GM12872 (cell line): Measurements from ENCODE around the gene NR2C1.

Experiments used
- TF ChIP-seq, protein P1 (sequence below): IDR thresholded peaks from 3 replicates; pipeline ENCODE4 v1.5.1; 2011; ENCODE audit warnings: low read depth, mild to moderate bottlenecking, low read length, moderate library complexity; ENCODE audit not compliant: insufficient read depth

NR2C1 gene

DNA sequence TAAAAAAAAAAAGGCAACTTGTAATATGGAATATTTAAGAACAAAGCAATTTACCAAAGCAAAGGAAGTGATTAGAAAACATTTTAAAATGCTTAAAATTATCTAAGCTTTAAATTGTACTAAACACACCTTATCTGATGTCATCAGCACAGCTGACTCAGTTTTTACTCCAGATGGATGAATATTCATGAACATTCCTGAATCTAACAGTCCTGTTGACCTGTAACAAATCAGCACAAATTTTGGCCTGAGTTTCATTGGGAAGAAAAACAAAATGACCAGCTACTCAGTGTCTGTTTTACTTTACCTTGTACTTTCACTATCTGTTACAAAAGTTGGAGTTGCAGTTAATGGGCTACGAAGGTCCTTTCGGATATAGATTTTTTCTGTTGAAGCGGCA, 16.0 kb downstream of the NR2C1 start:
- TF ChIP-seq, protein P1, sequence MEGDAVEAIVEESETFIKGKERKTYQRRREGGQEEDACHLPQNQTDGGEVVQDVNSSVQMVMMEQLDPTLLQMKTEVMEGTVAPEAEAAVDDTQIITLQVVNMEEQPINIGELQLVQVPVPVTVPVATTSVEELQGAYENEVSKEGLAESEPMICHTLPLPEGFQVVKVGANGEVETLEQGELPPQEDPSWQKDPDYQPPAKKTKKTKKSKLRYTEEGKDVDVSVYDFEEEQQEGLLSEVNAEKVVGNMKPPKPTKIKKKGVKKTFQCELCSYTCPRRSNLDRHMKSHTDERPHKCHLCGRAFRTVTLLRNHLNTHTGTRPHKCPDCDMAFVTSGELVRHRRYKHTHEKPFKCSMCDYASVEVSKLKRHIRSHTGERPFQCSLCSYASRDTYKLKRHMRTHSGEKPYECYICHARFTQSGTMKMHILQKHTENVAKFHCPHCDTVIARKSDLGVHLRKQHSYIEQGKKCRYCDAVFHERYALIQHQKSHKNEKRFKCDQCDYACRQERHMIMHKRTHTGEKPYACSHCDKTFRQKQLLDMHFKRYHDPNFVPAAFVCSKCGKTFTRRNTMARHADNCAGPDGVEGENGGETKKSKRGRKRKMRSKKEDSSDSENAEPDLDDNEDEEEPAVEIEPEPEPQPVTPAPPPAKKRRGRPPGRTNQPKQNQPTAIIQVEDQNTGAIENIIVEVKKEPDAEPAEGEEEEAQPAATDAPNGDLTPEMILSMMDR: no peak

DNA sequence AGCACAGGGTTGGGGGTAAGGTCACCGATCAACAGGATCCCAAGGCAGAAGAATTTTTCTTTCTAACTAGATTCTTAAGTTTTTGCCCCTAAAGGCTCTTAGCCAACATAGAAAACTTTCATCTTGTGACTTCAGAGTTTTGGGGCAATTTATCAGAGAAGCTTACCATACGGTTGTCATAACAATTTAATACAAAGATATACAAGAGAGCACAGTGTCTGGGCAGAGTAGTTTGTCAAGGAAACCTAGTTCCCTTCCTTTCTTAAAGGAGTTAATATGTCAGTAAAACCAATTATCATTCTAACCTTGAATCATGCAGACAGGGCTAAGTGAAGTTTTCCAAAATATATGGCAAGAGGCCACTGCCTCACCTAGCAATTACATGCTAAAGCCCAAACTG, 18.4 kb downstream of the NR2C1 start:
- TF ChIP-seq, protein P1: no peak

DNA sequence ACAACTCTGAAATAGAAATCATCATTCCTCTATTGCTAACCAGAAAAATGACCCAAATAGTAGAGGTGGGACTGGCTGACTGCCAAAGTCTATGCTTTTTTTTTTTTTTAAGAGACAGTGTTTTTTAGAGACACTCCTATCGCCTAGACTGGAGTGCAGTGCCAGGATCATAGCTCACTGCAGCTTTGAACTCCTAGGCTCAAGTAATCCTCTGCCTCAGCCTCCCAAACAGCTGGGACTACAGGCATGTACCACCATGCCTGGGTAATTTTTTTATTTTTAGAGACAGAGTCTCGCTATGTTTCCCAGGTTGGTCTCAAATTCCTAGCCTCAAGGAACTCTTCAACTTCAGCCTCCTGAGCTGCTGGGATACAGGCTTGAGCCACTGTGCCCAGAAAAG, 19.2 kb downstream of the NR2C1 start:
- TF ChIP-seq, protein P1: no peak

DNA sequence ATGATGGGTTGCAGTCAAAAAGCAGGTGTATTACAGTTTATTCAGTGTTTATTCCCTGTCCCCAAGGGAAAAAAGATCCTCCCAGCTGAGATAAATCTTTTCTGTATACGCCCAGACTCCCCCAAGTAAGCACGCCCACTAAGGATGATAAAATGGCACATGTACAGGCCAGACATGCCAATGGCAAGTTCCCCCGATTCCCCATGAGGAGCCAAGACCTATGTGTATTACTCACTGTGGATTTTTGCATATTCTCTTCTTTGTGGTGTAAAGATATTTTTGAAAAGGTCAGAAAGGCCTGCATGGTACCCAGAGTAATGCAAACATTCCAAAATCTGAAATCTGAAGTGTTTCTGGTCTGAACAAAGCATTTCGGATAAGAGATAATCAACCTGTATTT, 22.2 kb downstream of the NR2C1 start:
- TF ChIP-seq, protein P1: no peak

DNA sequence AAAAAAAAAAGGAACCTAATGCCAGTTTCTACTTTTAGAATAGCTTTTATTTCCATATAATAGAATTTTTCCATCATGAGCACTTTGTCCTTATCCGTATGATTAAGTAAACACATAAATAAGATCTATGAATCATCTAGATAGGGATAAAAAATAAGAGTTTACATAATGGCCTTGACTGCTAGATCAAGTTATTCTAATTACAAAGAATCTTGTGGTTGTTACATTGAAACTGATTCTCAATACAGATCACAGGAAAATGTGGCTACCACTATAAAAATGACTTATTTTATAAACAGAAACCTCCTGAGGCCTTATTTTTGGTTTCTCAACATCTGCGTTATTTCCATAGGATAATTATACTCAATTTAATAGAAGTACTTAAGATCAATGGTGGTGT, 35.5 kb downstream of the NR2C1 start:
- TF ChIP-seq, protein P1: no peak

DNA sequence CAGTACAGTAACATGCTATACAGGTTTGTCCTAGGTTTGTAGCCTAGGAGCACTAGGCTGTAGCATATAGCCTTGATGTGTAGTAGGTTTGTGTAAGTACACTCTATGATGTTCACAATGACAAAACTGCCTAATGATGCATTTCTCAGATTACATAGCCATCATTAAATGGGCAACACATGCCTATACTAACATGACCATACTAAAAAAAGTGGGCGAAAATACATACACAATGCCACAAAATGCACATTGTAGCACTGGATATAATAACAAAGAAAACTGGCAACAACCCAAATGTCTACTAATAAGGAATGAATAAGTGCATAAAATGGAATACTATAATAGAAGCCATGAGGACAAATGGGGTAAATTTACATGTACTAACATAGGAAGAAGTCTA, 38.7 kb downstream of the NR2C1 start:
- TF ChIP-seq, protein P1: no peak

DNA sequence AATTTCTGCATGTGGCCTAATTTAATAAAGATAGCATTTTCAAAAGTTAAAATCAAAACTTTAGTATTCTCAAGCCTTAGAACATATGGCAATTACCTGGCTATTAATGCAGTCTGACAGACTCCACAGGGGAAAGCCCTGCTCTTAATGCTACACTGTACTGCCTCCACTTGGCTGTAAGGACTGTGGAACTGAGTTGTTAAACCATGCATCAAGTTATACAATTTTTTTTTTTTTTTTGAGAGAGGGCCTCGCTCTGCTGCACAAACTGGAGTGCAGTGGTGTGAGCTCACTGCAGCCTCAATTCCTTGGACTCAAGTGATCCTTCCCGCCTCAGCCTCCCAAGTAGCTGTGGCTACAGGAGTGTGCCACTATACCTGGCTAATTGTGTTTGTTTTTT, 50.9 kb downstream of the NR2C1 start:
- TF ChIP-seq, protein P1: no peak

DNA sequence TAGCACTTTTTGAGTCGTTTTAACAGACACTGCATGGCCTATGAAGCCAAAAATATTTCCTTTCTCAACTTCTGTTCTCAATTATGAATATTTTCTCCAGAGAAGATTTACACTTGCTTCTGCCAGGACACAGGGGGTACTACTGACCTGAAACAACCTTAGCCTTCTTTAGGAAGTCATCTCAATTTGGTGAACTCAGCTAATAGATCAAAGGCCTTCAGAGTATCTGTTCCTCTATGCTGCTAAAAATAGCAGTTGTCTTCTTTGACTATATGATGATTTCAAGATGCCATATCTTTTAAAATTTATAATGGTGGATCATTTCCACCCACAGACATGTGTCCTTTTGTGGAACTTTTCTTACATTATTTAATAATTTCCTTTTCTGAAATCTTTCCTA, 55.9 kb downstream of the NR2C1 start:
- TF ChIP-seq, protein P1: no peak
